ENCODE results near the gene DNAI4. TPM values are rescaled to one million over a fixed set of nuclear protein-coding genes. Genes with fewer than 3 reads are reported as not detected.

The DNAI4 gene
- total and polyA plus RNA-seq, 2 experiments from 2014 or later = 0.90 to 3.8 TPM

DNA sequence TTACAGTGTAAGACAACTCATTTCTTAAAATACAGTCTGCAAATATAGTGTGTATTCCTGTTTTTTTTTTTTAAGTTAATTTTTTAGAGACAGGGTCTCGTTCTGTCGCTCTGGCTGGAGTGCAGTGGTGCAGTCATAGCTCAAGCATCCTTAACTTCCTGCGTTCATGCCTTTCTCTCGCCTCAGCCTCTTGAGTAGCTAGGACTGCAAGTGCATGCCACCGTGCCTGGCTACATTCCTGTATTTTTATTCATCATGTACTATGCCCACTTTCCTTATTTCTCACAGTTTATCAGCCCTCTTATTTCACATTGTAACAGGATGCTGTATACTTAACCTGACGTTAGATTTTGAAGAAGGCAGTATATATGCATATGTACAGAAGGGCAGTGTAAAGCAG lies 26.9 kb upstream of the DNAI4 start:
- TF ChIP-seq CREB1 (CRISPR knock-in tag; IDR thresholded peaks at IDR 0.05; ENCODE audit: low read depth) (no peak), EZH2phosphoT487 (IDR thresholded peaks at IDR 0.05; ENCODE audit: unreplicated experiment) (no peak), ZNF331 (CRISPR knock-in tag; IDR thresholded peaks at IDR 0.05; ENCODE audit: low read depth) (no peak), ZNF114 (CRISPR knock-in tag; IDR thresholded peaks at IDR 0.05) (no peak)
- TF ChIP-seq, protein P1, sequence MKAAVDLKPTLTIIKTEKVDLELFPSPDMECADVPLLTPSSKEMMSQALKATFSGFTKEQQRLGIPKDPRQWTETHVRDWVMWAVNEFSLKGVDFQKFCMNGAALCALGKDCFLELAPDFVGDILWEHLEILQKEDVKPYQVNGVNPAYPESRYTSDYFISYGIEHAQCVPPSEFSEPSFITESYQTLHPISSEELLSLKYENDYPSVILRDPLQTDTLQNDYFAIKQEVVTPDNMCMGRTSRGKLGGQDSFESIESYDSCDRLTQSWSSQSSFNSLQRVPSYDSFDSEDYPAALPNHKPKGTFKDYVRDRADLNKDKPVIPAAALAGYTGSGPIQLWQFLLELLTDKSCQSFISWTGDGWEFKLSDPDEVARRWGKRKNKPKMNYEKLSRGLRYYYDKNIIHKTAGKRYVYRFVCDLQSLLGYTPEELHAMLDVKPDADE (IDR thresholded peaks at IDR 0.05) = no peak
- TF ChIP-seq, protein P2, sequence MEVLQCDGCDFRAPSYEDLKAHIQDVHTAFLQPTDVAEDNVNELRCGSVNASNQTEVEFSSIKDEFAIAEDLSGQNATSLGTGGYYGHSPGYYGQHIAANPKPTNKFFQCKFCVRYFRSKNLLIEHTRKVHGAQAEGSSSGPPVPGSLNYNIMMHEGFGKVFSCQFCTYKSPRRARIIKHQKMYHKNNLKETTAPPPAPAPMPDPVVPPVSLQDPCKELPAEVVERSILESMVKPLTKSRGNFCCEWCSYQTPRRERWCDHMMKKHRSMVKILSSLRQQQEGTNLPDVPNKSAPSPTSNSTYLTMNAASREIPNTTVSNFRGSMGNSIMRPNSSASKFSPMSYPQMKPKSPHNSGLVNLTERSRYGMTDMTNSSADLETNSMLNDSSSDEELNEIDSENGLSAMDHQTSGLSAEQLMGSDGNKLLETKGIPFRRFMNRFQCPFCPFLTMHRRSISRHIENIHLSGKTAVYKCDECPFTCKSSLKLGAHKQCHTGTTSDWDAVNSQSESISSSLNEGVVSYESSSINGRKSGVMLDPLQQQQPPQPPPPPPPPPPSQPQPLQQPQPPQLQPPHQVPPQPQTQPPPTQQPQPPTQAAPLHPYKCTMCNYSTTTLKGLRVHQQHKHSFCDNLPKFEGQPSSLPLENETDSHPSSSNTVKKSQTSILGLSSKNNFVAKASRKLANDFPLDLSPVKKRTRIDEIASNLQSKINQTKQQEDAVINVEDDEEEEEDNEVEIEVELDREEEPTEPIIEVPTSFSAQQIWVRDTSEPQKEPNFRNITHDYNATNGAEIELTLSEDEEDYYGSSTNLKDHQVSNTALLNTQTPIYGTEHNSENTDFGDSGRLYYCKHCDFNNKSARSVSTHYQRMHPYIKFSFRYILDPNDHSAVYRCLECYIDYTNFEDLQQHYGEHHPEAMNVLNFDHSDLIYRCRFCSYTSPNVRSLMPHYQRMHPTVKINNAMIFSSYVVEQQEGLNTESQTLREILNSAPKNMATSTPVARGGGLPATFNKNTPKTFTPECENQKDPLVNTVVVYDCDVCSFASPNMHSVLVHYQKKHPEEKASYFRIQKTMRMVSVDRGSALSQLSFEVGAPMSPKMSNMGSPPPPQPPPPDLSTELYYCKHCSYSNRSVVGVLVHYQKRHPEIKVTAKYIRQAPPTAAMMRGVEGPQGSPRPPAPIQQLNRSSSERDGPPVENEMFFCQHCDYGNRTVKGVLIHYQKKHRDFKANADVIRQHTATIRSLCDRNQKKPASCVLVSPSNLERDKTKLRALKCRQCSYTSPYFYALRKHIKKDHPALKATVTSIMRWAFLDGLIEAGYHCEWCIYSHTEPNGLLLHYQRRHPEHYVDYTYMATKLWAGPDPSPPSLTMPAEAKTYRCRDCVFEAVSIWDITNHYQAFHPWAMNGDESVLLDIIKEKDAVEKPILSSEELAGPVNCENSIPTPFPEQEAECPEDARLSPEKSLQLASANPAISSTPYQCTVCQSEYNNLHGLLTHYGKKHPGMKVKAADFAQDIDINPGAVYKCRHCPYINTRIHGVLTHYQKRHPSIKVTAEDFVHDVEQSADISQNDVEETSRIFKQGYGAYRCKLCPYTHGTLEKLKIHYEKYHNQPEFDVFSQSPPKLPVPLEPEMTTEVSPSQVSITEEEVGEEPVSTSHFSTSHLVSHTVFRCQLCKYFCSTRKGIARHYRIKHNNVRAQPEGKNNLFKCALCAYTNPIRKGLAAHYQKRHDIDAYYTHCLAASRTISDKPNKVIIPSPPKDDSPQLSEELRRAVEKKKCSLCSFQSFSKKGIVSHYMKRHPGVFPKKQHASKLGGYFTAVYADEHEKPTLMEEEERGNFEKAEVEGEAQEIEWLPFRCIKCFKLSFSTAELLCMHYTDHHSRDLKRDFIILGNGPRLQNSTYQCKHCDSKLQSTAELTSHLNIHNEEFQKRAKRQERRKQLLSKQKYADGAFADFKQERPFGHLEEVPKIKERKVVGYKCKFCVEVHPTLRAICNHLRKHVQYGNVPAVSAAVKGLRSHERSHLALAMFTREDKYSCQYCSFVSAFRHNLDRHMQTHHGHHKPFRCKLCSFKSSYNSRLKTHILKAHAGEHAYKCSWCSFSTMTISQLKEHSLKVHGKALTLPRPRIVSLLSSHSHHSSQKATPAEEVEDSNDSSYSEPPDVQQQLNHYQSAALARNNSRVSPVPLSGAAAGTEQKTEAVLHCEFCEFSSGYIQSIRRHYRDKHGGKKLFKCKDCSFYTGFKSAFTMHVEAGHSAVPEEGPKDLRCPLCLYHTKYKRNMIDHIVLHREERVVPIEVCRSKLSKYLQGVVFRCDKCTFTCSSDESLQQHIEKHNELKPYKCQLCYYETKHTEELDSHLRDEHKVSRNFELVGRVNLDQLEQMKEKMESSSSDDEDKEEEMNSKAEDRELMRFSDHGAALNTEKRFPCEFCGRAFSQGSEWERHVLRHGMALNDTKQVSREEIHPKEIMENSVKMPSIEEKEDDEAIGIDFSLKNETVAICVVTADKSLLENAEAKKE (CRISPR knock-in tag; IDR thresholded peaks at IDR 0.05) = no peak
- TF ChIP-seq, protein P3, sequence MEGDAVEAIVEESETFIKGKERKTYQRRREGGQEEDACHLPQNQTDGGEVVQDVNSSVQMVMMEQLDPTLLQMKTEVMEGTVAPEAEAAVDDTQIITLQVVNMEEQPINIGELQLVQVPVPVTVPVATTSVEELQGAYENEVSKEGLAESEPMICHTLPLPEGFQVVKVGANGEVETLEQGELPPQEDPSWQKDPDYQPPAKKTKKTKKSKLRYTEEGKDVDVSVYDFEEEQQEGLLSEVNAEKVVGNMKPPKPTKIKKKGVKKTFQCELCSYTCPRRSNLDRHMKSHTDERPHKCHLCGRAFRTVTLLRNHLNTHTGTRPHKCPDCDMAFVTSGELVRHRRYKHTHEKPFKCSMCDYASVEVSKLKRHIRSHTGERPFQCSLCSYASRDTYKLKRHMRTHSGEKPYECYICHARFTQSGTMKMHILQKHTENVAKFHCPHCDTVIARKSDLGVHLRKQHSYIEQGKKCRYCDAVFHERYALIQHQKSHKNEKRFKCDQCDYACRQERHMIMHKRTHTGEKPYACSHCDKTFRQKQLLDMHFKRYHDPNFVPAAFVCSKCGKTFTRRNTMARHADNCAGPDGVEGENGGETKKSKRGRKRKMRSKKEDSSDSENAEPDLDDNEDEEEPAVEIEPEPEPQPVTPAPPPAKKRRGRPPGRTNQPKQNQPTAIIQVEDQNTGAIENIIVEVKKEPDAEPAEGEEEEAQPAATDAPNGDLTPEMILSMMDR (conservative IDR thresholded peaks at IDR 0.05; ENCODE audit: low read depth in 2 of 2) = no peak
- TF ChIP-seq, protein P4, sequence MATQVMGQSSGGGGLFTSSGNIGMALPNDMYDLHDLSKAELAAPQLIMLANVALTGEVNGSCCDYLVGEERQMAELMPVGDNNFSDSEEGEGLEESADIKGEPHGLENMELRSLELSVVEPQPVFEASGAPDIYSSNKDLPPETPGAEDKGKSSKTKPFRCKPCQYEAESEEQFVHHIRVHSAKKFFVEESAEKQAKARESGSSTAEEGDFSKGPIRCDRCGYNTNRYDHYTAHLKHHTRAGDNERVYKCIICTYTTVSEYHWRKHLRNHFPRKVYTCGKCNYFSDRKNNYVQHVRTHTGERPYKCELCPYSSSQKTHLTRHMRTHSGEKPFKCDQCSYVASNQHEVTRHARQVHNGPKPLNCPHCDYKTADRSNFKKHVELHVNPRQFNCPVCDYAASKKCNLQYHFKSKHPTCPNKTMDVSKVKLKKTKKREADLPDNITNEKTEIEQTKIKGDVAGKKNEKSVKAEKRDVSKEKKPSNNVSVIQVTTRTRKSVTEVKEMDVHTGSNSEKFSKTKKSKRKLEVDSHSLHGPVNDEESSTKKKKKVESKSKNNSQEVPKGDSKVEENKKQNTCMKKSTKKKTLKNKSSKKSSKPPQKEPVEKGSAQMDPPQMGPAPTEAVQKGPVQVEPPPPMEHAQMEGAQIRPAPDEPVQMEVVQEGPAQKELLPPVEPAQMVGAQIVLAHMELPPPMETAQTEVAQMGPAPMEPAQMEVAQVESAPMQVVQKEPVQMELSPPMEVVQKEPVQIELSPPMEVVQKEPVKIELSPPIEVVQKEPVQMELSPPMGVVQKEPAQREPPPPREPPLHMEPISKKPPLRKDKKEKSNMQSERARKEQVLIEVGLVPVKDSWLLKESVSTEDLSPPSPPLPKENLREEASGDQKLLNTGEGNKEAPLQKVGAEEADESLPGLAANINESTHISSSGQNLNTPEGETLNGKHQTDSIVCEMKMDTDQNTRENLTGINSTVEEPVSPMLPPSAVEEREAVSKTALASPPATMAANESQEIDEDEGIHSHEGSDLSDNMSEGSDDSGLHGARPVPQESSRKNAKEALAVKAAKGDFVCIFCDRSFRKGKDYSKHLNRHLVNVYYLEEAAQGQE (IDR thresholded peaks at IDR 0.05; ENCODE audit: unreplicated experiment) = no peak
- no peak overlapping the region for H2AFZ ChIP-seq
- H3K9me2 ChIP-seq (ENCODE audit: insufficient read depth) = no peaks in the 10 kb centered on the region
- no peak overlapping the region for H3K4me3 Mint-ChIP-seq
- H4K20me1 ChIP-seq (replicated peaks; ENCODE audit: insufficient read depth) = peaks cover 3% of the 10 kb centered on the region
- H3F3A ChIP-seq (replicated peaks; ENCODE audit: low read depth) = no peaks in the 10 kb centered on the region
- DNase-seq (ENCODE audit: low spot score) = no peak
- no peaks in the 10 kb centered on the region for H3K27me3 ChIP-seq (ENCODE audit: insufficient read depth)
- no peak overlapping the region for H3K4me2 ChIP-seq
- H3K36me3 Mint-ChIP-seq (ENCODE audit: low read depth) = peaks cover 40% of the 10 kb centered on the region; the same call in 2 of the 3 replicates
- no peaks in the 10 kb centered on the region for H3K4me1 ChIP-seq (ENCODE audit: insufficient read depth)
- no peaks in the 10 kb centered on the region for H3K27me3 Mint-ChIP-seq (ENCODE audit: insufficient read depth, low read depth, poor library complexity)
- peaks cover 5% of the 10 kb centered on the region; the same call in 1 of the 2 replicates for H3K79me2 ChIP-seq (replicated peaks; ENCODE audit: insufficient read depth)
- peaks cover 19% of the 10 kb centered on the region; the same call in 1 of the 2 replicates for H3K36me3 ChIP-seq (ENCODE audit: insufficient read depth)
- H3K4me3 ChIP-seq = no peak overlapping the region
- peaks cover 4% of the 10 kb centered on the region; the same call in 1 of the 3 replicates for H3K4me1 Mint-ChIP-seq
- ATAC-seq = no peak
- H3K27ac Mint-ChIP-seq = no peak overlapping the region
- H3K9me3 Mint-ChIP-seq = no peaks in the 10 kb centered on the region
- no peak overlapping the region for H3K27ac ChIP-seq (ENCODE audit: low read depth)
